ENCODE measurements around the gene HNMT.
A peak's percentile ranks its signal among the peaks of the same experiment; 100 is the strongest.

Gene HNMT

GRCh38 chr2:137943678-137944347, 20.5 kb upstream of the HNMT start:
- no peak for DNase-seq

GRCh38 chr2:137944714-137945113, 19.6 kb upstream of the HNMT start:
- no peak for DNase-seq
- in situ Hi-C loops (cut with MboI; ENCODE audit: low pct_unique_long_range_greater_than_20kb, low sequenced_read_pairs), result no loop called here

More at GRCh38 chr2:137943678-137944347, 20.5 kb upstream of the HNMT start:
- in situ Hi-C loops (cut with MboI; ENCODE audit: low pct_unique_long_range_greater_than_20kb, low sequenced_read_pairs), result no loop called here

GRCh38 chr2:137945229-137945628, 19.0 kb upstream of the HNMT start:
- no peak for DNase-seq
- in situ Hi-C loops (cut with MboI; ENCODE audit: low pct_unique_long_range_greater_than_20kb, low sequenced_read_pairs), result no loop called here

GRCh38 chr2:137946227-137946626, 18.0 kb upstream of the HNMT start:
- DNase-seq, result no peak
- in situ Hi-C loops (cut with MboI; ENCODE audit: low pct_unique_long_range_greater_than_20kb, low sequenced_read_pairs), result no loop called here

- in situ Hi-C loops (cut with MboI; ENCODE audit: low pct_unique_long_range_greater_than_20kb, low sequenced_read_pairs), result no loop called here
Measured at GRCh38 chr2:137947032-137947727, 17.1 kb upstream of the HNMT start.

GRCh38 chr2:137947728-137948336, 16.4 kb upstream of the HNMT start:
- in situ Hi-C loops (cut with MboI; ENCODE audit: low pct_unique_long_range_greater_than_20kb, low sequenced_read_pairs), result no loop called here
- peak; percentile 77 for DNase-seq

More at GRCh38 chr2:137947032-137947727, 17.1 kb upstream of the HNMT start:
- DNase-seq, result peak; percentile 34

GRCh38 chr2:137948894-137949293, 15.4 kb upstream of the HNMT start:
- no peak for DNase-seq
- in situ Hi-C loops (cut with MboI; ENCODE audit: low pct_unique_long_range_greater_than_20kb, low sequenced_read_pairs), result no loop called here

- in situ Hi-C loops (cut with MboI; ENCODE audit: low pct_unique_long_range_greater_than_20kb, low sequenced_read_pairs), result no loop called here
- DNase-seq, result peak; percentile 62
Measured at GRCh38 chr2:137950238-137950637, 14.0 kb upstream of the HNMT start.

- no peak for DNase-seq
- in situ Hi-C loops (cut with MboI; ENCODE audit: low pct_unique_long_range_greater_than_20kb, low sequenced_read_pairs), result no loop called here
Measured at GRCh38 chr2:137951586-137951985, 12.7 kb upstream of the HNMT start.

- in situ Hi-C loops (cut with MboI; ENCODE audit: low pct_unique_long_range_greater_than_20kb, low sequenced_read_pairs), result no loop called here
- no peak for DNase-seq
Measured at GRCh38 chr2:137952586-137953129, 11.6 kb upstream of the HNMT start.

GRCh38 chr2:137955536-137955935, 8.7 kb upstream of the HNMT start:
- in situ Hi-C loops (cut with MboI; ENCODE audit: low pct_unique_long_range_greater_than_20kb, low sequenced_read_pairs), result no loop called here

GRCh38 chr2:137957033-137957432, 7.2 kb upstream of the HNMT start:
- no peak for DNase-seq
- in situ Hi-C loops (cut with MboI; ENCODE audit: low pct_unique_long_range_greater_than_20kb, low sequenced_read_pairs), result no loop called here

More at GRCh38 chr2:137955536-137955935, 8.7 kb upstream of the HNMT start:
- no peak for DNase-seq

- DNase-seq, result no peak
- in situ Hi-C loops (cut with MboI; ENCODE audit: low pct_unique_long_range_greater_than_20kb, low sequenced_read_pairs), result no loop called here
Measured at GRCh38 chr2:137959166-137959565, 5.1 kb upstream of the HNMT start.

GRCh38 chr2:137960223-137960622, 4.0 kb upstream of the HNMT start:
- in situ Hi-C loops (cut with MboI; ENCODE audit: low pct_unique_long_range_greater_than_20kb, low sequenced_read_pairs), result no loop called here
- no peak for DNase-seq

GRCh38 chr2:137961602-137962001, 2.7 kb upstream of the HNMT start:
- DNase-seq, result no peak
- in situ Hi-C loops (cut with MboI; ENCODE audit: low pct_unique_long_range_greater_than_20kb, low sequenced_read_pairs), result no loop called here

GRCh38 chr2:137963535-137964065, 673 bp upstream of the HNMT start:
- in situ Hi-C loops (cut with MboI; ENCODE audit: low pct_unique_long_range_greater_than_20kb, low sequenced_read_pairs), result no loop called here
- peak; percentile 6 for DNase-seq

- no peak for DNase-seq
- in situ Hi-C loops (cut with MboI; ENCODE audit: low pct_unique_long_range_greater_than_20kb, low sequenced_read_pairs), result no loop called here
Measured at GRCh38 chr2:137964859-137965459, 686 bp downstream of the HNMT start.

- DNase-seq, result no peak
- in situ Hi-C loops (cut with MboI; ENCODE audit: low pct_unique_long_range_greater_than_20kb, low sequenced_read_pairs), result no loop called here
Measured at GRCh38 chr2:137966043-137966442, 1.8 kb downstream of the HNMT start.

GRCh38 chr2:137967042-137967441, 2.8 kb downstream of the HNMT start:
- in situ Hi-C loops (cut with MboI; ENCODE audit: low pct_unique_long_range_greater_than_20kb, low sequenced_read_pairs), result no loop called here
- no peak for DNase-seq
